Panc1 (cell line): ENCODE results near the gene EIF2B5.

Experiments used
- CTCF ChIP-seq: fragments of 450-650 bp; IDR thresholded peaks from 2 replicates; pipeline ENCODE4 v1.5.1; 2017; ENCODE audit warnings: mild to moderate bottlenecking
- POLR2AphosphoS5 ChIP-seq: IDR thresholded peaks from 2 replicates; pipeline ENCODE4 v1.6.1; 2012; ENCODE audit warnings: mild to moderate bottlenecking, low read depth, low read length, moderate library complexity
- SIN3A ChIP-seq: IDR thresholded peaks from 2 replicates; pipeline ENCODE4 v1.6.1; 2012; ENCODE audit warnings: low read depth, mild to moderate bottlenecking, low read length, moderate library complexity, borderline replicate concordance; ENCODE audit not compliant: insufficient read depth

- TF ChIP-seq CTCF (no peak), SIN3A (no peak), POLR2AphosphoS5 (no peak)
Observed at GRCh38 chr3:184160456-184160855, 25.3 kb downstream of the EIF2B5 start.
